NCI-H2029 treated with DMSO at 0.1 percent for 48 hours (cell line): Measurements from ENCODE around the gene TJP1.
"Not testable (repeated sequence)": the region's sequence is repeated elsewhere in the genome, so short reads cannot be mapped to it uniquely, and the experiment has no call there.

Source experiments
- DNase-seq: peaks from one replicate; lab custom pipeline; 2025; lab: John Stamatoyannopoulos, UW

The TJP1 gene

GRCh38 chr15:29799859-29800258 is 22.4 kb downstream of the TJP1 start:
- no peak for DNase-seq

GRCh38 chr15:29795610-29796009 is 26.7 kb downstream of the TJP1 start:
- no peak for DNase-seq

GRCh38 chr15:29792426-29793159 is 29.7 kb downstream of the TJP1 start:
- no peak for DNase-seq

GRCh38 chr15:29790607-29791006 is 31.7 kb downstream of the TJP1 start:
- DNase-seq = no peak

GRCh38 chr15:29789871-29790270 is 32.4 kb downstream of the TJP1 start:
- DNase-seq = no peak

- DNase-seq = no peak
Measured at GRCh38 chr15:29788433-29789034, 33.7 kb downstream of the TJP1 start.

- no peak for DNase-seq
Measured at GRCh38 chr15:29787767-29788166, 34.5 kb downstream of the TJP1 start.

GRCh38 chr15:29785642-29786041 is 36.6 kb downstream of the TJP1 start:
- no peak for DNase-seq

- no peak for DNase-seq
Measured at GRCh38 chr15:29785136-29785535, 37.1 kb downstream of the TJP1 start.

GRCh38 chr15:29784413-29784812 is 37.9 kb downstream of the TJP1 start:
- DNase-seq = no peak

- DNase-seq = not testable (repeated sequence)
Measured at GRCh38 chr15:29782816-29783215, 39.5 kb downstream of the TJP1 start.

- no peak for DNase-seq
Measured at GRCh38 chr15:29778382-29778781, 43.9 kb downstream of the TJP1 start.

- DNase-seq = no peak
Measured at GRCh38 chr15:29776859-29777258, 45.4 kb downstream of the TJP1 start.

- DNase-seq = no peak
Measured at GRCh38 chr15:29774900-29775299, 47.4 kb downstream of the TJP1 start.

GRCh38 chr15:29773816-29774215 is 48.5 kb downstream of the TJP1 start:
- no peak for DNase-seq

GRCh38 chr15:29773000-29773399 is 49.3 kb downstream of the TJP1 start:
- no peak for DNase-seq

GRCh38 chr15:29770796-29771195 is 51.5 kb downstream of the TJP1 start:
- no peak for DNase-seq

- DNase-seq = no peak
Measured at GRCh38 chr15:29765898-29766527, 56.3 kb downstream of the TJP1 start.

- no peak for DNase-seq
Measured at GRCh38 chr15:29765234-29765841, 56.9 kb downstream of the TJP1 start.

- no peak for DNase-seq
Measured at GRCh38 chr15:29759596-29759995, 62.7 kb downstream of the TJP1 start.

- no peak for DNase-seq
Measured at GRCh38 chr15:29756358-29757267, 65.7 kb downstream of the TJP1 start.

GRCh38 chr15:29754009-29754408 is 68.3 kb downstream of the TJP1 start:
- not testable (repeated sequence) for DNase-seq
